ENCODE data around the gene ZNF232.

DNA sequence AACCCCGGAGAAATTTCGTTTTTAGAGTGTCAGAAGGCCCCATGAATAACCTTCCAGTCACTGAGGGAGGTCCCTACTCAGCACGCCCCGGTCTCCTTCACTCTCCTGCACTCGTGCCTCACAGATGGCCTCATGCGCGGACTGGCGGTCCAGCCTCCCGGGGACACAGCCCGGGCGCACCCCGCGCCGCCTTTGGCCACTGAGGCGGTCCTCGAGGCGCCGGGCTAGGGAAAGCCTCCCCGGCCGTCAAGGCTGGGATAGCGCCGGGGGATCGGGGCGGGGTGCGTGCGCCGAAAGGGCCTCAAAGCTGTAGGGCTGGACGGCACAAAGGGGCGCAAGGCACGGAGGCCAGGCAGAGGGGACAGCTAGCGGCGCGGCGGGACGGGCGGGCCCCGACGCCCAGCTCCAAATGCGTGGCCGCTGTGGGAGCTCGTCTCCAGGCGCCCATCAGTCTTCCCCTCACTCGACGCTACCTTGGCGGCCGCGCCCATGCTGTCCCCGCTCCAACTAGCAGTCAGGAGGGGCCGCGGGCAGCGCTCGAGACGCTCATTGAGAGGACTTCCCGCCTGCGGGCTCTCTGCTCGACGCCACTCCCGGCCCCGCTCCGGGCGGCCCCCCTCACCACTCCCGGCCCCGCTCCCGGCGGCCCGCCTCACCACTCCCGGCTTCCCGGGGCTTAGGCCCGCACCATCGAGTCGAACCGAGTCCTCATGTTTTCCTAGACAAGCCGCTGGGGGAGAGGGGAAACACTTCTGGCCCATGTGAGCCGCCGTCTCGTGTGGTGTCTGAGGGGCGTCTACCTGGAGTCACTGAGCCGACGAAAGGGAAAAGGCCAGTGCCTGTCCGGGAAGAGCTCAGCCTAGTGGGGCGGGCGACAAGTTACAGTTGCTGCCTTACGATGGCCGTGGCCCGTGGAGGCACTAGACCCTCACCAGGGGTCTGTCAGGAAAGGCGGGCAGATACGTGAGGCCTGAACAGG lies 4.3 kb upstream of the ZNF232 start, which contains the start of gene USP6:
- no peak for TF ChIP-seq CTCF (IDR thresholded peaks at IDR 0.05)
- TF ChIP-seq POLR2AphosphoS5 (IDR thresholded peaks at IDR 0.05), result peak in 1 of 3 donors; percentile 28

All from breast epithelium (tissue), 3 donors.